Breast epithelium (tissue), 3 donors: ENCODE data around the gene CRYBB3.
"Not testable (repeated sequence)": the region's sequence is repeated elsewhere in the genome, so short reads cannot be mapped to it uniquely, and the experiment has no call there.

Experiments used
- CTCF ChIP-seq, 3 donors: fragments of 450-650 bp; IDR thresholded peaks; one replicate each; pipeline ENCODE4 v1.5.1; 2016 to 2017; ENCODE audit warnings: antibody characterized with exemption in 3 of 3, mild to moderate bottlenecking in 3 of 3, moderate library complexity in 3 of 3
- POLR2AphosphoS5 ChIP-seq, 3 donors: sonication (generic); formaldehyde crosslinking; IDR thresholded peaks; one replicate each; pipeline ENCODE4 v1.6.1; 2017; ENCODE audit warnings: antibody characterized with exemption in 3 of 3

GRCh38 chr22:25204547-25204946 is 4.9 kb downstream of the CRYBB3 start:
- TF ChIP-seq CTCF, POLR2AphosphoS5 (IDR thresholded peaks at IDR 0.05): not testable (repeated sequence)
